Epidermal melanocyte (primary cell): Measurements from ENCODE around the gene EPB41L5.
"Not testable (repeated sequence)": the region's sequence is repeated elsewhere in the genome, so short reads cannot be mapped to it uniquely, and the experiment has no call there.

ENCODE experiments used
- DNase-seq: peaks from one replicate; pipeline ENCODE4 v3.0.0; 2011; ENCODE audit warnings: low spot score; ENCODE audit not compliant: insufficient read length

EPB41L5 gene

DNA sequence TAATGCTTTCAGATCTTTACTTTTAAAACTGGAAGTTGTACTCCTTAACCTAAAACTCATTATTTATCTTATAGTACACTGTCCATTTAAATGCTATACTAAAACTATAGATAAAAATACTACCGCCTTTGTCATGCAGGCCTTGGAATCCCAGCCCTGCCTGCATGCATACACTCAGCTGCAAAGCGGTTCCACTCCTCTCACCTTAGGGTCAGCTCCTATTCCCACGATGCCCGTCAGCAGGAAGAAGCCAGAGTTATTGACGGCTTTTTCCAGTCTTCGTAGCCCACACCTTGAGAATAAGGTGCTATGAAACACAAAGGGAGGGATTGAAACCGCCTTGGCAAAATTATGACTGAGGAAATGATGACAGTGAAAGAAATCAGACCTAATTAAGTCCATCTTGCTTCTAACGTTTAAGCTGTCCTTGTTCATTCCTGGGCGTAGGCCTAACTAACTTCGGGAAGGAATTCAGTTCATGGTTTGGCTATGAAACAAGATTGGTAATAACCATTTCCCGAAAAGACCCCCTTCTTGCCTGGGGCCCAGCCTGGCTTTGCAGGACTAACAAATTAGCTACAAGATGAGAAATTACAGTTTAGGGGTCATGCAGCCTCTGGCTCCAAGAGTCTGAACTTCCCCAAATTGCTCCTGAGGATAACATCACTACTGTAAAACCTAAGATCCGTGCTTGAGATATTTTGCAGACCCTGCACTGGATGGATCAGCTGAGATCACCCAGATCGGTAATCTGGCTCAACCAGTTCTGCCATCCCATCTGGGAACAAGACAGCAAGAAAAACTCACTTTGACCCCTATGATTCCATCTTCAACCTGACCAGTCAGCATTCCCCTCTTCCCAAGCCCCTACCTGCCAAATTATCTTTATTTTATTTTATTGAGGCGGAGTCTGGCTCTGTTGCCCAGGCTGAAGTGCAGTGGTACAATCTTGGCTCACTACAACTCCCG lies 17.1 kb downstream of the EPB41L5 start:
- DNase-seq = no peak

DNA sequence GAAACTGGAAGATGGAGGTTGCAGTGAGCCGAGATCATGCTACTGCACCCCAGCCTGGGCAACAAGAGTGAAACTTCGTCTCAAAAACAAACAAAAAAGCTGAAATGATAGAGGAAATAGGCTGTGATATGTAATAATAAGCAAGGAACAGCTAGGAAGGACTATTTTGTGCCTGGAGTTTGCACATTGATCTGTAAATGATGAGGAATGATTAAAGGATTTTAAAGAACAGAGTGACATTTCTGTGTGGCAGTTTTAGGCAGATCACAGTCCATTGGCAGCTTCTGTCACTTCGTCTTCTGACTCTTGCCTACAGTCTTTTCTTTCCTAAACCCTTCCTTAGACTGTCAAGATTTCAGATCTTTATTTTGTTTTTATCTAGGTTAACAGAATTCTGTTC lies 19.4 kb downstream of the EPB41L5 start:
- no peak for DNase-seq

DNA sequence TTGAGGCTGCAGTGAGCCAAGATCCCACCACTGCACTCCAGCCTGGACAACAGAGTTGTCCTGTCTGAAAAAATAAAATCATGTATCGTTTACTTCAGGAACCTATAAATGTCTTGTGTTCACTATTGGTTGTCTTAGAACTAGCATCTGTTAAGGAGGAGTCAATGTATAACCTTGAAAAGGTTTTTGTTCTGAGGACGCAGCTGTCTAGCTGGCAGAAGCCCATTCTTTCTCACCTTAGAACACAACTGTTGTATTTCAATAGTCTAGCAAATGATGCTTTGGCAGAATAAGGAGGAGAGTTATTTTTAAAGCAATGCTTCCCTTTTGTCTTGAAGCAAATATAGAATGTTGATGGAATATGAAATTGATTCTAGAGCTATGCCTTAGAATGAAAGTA lies 21.1 kb downstream of the EPB41L5 start:
- no peak for DNase-seq

DNA sequence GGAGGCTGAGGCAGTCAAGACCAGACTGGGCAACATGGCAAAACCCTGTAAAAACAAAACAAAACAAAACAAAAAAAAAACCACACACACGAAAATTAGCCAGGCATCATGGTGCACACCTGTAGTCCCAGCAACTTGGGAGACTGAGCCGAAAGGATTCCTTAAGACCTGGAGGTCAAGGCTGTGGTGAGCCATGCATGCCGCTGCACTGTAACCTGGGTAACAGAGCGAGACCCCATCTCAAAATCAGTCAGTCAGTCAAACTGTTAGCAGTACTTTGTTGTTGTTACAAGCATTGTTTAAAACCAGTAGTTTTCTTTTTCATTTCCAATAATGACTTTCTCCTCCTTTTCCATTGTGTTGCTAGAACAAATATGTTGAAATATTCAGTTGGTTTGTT lies 21.7 kb downstream of the EPB41L5 start:
- DNase-seq = no peak

DNA sequence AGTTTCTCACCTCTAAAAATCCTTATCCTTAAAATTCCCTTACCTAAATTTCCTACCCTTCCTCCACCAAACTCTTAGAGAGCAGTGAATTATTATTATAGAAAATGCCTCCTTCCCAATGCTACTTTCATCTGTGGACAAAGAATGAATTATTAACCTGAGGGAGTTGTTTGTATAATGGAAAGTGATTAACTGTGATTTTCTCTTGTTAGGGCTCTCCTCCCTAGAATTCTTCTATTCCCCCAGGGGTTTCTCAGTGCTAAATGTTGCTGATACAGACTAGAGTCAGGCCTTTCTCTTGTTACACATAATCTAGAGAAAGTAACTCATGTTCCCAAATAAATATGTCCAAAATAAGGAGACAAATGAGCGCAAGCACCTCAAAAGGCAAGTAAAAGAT lies 23.3 kb downstream of the EPB41L5 start:
- DNase-seq = no peak

DNA sequence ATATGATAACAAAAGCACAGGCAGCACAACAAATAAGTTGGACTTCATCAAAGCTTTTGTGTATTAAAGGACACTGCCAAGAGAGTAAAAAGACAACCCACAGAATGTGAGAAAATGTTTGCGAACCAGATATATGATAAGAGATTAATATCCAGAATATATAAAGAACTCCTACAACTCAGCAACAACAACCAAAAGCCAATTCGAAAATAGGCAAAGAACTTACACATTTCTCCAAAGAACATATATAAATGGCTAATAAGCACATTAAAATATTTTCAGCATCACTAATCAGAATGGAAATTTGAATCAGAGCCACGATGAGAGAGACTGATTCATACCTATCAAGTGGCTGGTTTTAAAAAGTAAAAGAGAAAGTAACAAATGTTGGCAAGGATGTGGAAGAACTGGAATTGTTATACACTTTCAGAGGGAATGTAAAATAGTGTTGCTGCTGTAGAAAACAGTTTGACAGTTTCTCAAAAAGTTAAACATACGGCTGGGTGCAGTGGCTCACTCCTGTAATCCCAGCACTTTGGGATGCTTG lies 25.2 kb downstream of the EPB41L5 start:
- DNase-seq = no peak

DNA sequence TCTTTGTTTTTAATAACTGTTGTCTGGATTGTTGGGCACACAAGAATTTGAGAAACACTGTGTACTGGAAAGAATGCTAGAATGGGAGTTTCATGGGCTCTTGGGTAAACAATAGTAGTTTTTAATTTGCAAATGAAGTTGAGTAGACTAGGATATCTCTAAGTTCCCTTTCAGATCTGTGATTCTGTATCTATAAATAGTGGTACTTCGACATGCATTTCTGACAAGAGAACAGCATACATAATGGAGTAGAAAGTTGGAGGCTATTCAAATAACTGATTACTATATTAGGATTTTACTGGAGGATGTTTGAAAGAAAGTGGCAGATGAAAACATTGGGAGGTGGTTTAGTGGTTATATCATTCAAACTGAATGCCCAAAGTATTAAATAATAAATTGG lies 29.5 kb downstream of the EPB41L5 start:
- DNase-seq = no peak

DNA sequence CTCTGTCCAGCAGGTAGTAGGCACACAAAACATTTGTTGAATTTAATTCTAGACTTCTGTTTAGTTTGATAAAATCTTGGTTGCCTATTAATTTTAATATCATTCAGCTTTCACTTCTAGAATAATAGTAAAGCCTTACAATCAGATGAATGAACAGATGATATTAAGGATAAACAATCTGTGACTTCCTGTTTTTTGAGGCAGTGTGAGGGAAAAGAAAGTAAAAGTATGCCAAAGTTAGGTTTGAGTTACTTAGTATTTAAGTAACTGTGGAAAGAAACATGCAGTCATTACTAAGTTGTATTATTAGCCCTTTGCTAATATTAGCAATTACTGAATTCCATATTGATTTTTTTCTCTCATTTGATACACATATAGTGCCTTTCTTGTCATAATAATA lies 31.5 kb downstream of the EPB41L5 start:
- DNase-seq = no peak

DNA sequence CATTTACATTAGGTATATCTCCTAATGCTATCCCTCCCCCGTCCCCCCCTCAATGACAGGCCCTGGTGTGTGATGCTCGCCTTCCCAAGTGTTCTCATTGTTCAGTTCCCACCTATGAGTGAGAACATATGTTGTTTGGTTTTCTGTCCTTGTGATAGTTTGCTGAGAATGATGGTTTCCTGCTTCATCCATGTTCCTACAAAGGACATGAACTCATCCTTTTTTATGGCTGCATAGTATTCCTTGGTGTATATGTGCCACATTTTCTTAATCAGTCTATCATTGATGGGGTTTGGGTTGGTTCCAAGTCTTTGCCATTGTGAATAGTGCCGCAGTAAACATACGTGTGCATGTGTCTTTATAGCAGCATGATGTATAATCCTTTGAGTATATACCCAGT lies 32.9 kb downstream of the EPB41L5 start:
- DNase-seq = not testable (repeated sequence)

DNA sequence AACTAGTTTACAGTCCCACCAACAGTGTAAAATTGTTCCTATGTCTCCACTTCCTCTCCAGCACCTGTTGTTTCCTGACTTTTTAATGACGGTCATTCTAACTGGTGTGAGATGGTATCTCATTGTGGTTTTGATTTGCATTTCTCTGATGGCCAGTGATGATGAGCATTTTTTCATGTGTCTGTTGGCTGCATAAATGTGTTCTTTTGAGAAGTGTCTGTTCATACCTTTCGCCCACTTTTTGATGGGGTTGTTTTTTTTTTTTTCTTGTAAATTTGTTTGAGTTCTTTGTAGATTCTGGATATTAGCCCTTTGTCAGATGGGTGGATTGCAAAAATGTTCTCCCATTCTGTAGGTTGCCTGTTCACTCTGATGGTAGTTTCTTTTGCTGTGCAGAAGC lies 33.4 kb downstream of the EPB41L5 start:
- not testable (repeated sequence) for DNase-seq

DNA sequence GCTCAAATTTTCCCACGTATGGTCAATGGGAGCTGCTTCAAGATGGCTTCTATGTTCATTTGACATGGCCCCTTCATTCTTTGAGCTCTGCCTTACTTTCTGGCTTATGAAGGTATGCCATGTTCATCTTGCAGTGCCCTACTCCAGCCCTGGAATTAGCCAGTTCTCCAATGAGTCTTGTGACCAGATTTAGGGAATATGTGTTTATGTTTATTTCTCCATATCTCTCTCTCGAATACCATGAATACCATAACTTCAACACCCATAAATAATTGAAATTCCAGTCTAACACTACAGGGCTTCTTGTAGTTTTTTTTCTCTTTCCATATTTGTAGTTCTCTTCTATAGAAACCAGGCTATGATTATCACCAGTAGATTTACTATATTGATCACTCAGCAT lies 39.7 kb downstream of the EPB41L5 start:
- DNase-seq = no peak

DNA sequence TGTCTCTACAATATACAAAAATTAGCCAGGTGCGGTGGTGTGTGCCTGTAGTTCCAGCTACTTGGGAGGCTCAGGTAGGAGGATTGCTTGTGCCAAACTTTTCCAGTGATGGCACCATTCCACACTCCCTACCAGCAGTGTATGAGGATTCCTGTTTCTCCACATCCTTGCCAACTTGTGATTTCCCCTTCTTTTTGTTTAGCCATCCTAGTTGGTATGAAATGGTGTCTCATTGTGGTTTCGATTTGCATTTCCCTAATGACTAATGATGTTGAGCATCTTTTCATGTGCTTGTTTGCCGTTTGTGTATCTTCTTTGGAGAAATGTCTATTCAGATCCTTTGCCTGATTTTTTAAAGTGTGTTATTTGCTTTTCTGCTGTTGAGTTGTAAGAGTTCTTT lies 41.0 kb downstream of the EPB41L5 start:
- DNase-seq = no peak

DNA sequence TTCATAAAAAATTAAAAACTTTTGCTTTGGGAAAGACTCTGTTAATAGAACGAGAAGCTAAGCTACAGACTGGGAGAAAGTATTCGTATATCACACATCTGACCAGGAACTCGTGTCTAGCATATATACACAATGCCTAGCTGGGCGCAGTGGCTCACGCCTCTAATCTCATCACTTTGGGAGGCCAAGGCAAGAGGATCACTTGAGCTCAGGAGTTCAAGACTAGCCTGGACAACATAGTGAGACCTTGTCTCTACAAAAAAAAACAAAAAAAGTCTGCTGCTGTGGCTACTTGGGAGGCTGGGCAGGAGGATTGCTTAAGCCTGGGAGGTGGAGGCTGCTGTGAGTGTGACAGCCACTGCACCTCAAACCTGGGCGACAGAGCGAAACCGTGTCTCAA lies 46.6 kb downstream of the EPB41L5 start:
- no peak for DNase-seq

DNA sequence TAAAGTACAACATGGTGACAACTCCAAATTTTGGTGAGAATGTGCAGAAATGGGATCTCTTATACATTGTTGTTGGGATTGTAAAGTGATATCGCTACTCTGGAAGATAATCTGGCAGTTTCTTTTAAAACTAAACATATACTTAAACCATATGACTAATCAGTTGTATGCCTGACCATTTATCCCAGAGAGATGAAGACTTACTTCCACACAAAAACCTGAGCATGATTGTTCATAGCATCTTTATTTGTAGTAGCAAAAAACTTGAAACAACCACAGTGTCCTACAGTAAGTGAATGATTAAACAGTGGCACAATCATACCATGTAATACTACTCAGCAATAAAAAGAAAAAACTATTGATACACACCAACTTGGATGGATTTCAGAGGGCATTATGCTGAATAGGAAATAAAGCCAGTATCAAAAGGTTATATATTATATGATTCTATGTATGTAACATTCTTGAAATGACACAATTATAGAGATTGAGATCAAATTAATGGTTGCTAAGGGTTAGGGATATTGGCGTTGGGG lies 47.3 kb downstream of the EPB41L5 start:
- DNase-seq = no peak

DNA sequence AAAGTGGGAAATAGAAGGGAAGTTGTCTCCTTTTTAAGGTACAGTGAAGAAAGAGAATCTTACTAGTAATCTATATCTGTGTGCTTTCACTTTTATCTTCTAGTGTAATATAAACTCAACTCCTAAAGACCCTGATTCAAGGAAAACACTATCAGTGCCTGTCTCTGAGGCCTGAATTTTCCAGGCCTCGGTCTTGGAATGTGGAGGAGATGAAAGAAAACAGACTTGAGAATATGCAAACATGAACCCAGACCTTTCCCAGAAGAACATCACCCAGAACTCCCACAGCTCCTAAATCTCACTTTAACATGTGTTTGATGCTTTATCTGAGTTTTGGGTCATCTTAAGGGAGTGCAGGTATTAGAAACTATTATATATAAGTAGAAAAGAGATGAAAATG lies 51.8 kb downstream of the EPB41L5 start:
- DNase-seq = no peak

DNA sequence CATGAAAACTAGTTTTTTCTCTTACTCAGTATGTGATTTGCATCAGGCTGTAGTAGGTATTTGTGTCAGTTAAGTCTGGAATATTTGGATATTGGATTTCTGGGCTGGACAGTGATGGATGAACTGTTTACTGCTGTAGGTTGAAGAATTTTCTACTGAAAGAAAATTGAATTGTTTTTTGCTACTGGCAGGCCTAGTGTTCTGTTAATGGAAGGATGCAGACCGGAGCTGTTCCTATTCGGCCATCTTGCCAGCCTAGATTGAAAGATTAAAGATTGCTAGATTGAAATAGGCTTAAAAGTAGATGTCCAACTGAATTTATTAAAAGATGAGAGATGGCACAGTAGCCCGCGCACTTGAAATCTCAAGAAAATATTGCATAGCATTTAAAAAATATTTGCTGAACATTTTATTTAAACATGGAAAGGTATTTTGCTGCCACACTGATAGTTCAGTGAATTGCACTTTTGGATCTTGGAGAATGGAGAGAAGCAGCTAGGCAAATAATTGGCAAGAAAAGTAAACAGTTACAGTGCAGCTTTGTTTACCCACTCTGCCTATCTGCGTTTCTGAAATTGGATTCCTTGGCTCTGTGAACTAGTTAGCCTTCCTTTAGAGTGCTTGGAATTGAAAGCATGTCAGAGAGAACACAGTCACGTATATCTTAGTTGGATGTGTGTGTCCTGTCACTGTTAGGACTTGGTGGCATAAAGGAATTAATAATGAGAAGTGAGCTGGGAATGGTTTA lies 54.1 kb downstream of the EPB41L5 start:
- no peak for DNase-seq

DNA sequence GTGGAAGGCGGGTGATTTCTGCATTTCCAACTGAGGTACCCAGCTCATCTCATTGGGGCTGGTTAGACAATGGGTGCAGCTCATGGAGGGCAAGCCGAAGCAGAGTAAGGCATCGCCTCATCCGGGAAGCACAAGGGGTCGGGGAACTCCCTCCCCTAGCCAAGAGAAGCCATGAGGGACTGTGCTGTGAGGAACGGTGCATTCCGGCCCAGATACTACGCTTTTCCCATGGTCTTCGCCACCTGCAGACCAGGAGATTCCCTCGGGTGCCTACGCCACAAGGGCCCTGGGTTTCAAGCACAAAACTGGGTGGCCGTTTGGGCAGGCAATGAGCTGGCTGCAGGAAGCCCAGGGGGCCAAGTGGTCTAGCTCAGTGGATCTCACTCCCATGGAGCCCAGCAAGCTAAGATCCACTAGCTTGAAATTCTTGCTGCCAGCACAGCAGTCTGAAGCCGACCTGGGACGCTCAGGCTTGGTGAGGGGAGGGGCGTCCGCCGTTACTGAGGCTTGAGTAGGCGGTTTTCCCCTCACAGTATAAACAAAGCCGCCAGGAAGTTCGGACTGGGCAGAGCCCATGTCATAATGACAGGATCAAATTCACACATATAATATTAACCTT lies 55.3 kb downstream of the EPB41L5 start:
- not testable (repeated sequence) for DNase-seq

DNA sequence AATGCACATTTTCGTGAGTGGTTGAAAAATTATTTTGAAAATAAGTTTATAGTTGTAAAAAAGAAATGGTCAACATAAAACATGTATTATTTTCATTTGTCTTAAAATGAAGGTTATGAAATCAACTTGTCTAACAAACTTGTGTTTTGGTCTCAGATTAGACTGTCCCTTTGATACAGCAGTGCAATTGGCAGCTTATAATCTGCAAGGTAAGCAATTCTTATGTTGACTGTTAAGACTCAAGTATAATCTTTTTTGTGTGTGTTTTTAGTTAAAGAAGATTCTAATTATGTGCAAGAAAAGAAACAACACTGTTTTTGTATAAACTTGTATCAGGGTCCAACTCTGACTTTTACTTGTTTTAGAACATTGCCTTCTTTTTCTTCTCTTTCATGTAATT lies 62.7 kb downstream of the EPB41L5 start:
- no peak for DNase-seq

DNA sequence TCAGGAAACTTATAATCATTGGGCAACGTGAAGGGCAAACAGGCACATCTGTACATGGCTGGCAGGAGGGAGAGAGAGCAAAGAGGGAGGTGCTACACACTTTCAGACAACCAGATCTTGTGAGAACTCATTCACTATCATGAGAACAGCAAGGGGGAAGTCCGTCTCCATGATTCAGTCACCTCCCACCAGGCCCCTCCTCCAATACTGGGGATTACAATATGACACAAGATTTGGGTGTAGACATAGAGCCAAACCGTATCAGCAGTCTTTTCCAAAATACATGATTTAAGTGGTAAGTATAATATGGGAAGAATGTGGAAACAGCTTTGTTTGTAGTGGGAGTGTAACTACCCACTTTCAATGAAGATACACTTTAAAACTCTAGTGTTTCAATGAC lies 65.0 kb downstream of the EPB41L5 start:
- no peak for DNase-seq

DNA sequence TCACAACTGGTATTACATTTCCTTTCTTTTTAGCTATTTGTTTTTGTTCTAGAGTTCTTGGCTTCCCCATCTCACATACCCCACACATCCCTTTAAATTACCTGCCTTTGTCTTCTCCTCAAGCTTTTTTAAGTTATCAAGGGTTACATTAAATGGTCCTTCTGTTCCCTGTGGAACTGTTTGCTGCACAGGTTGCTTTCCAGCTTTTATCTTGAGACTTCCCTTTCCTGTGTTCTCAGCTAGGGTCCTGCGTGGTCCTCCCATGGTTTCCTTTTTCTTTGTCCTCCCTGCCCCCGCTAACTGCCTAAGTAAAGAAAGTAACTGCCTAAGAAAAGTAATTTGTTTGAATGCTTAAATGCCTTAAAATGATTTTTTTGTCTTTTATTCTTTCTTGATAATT lies 66.8 kb downstream of the EPB41L5 start:
- DNase-seq = no peak

DNA sequence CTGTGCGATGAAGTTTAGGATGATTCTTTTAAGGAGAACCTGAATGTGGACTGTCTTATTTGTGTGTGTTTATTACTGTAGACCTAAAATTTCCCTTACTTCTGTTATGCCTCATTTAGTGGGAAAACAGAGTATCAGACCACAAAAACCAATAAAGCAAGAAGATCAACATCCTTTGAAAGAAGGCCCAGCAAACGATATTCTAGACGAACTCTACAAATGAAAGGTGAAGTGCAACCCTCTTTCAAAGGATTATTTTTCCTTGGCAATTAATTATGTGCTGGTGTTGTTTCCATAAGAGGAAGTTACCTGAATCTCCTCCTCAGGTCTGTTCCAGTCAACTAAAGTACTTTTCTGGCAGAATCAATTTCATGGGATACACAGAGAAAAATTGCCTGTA lies 78.6 kb downstream of the EPB41L5 start:
- DNase-seq = no peak

DNA sequence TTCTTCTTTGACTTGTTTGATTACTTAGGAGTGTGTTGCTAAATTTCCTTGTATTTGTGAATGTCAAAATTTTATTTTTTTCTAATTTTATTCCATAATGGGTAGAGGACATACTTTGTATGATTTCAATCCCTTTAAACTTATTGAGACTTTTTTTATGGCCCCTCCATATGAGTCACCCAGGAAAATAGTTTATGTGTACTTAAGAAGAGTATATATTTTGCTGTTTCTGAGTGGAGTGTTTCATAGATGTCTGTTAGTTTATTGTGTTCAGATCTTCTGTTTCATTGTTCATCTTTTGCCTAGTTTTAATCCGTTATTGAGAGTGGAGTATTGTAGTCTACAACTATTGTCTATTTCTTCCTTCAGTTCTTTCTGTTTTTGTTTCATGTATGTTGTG lies 81.9 kb downstream of the EPB41L5 start:
- no peak for DNase-seq
